ENCODE results near the gene IL17RA. TPM values are rescaled to one million over a fixed set of nuclear protein-coding genes. Genes with fewer than 3 reads are reported as not detected.

The IL17RA gene
- polyA plus RNA-seq, 1 donor (not counting 4 experiments of a cell fraction or from before 2014, with no cell fraction given), result 6.0 TPM

- FAIRE-seq, result no peak
- no peak overlapping the region for H3K4me2 ChIP-seq (ENCODE audit: control insufficient read depth, extremely low read depth, insufficient read depth, low read depth, low read length)
- no peaks in the 10 kb centered on the region for H3K9me3 ChIP-seq (ENCODE audit: control insufficient read depth, low read depth, low read length)
- dilution Hi-C loops (cut with MboI; ENCODE audit: extremely low pct_ligation_motif_present, low sequenced_read_pairs), result no loop called here
- H3K36me3 ChIP-seq (ENCODE audit: control insufficient read depth in 2 of 2, extremely low read depth in 1 of 2, insufficient read depth in 2 of 2, low read length in 2 of 2), result no peaks in the 10 kb centered on the region
- H3K27ac ChIP-seq (ENCODE audit: control insufficient read depth, insufficient read depth, low read length), result no peak overlapping the region
- H2AFZ ChIP-seq (ENCODE audit: control insufficient read depth, low read length), result no peak overlapping the region
- no peak overlapping the region for H3K9ac ChIP-seq (ENCODE audit: control insufficient read depth, extremely low read depth, insufficient read depth, low read length)
- H3K4me3 ChIP-seq (ENCODE audit: control insufficient read depth in 2 of 3, extremely low read depth in 1 of 3, insufficient read depth in 2 of 3, low read depth in 1 of 3, low read length in 3 of 3), result no peak overlapping the region
- H3K9me1 ChIP-seq (ENCODE audit: control insufficient read depth, extremely low read depth, insufficient read depth, low read length), result no peaks in the 10 kb centered on the region
- H3K27me3 ChIP-seq (ENCODE audit: control insufficient read depth, extremely low read depth, insufficient read depth, low read length), result peaks cover 26% of the 10 kb centered on the region
- no peaks in the 10 kb centered on the region for H4K20me1 ChIP-seq (ENCODE audit: control insufficient read depth, extremely low read depth, insufficient read depth, low read length)
- TF ChIP-seq CTCF (optimal IDR thresholded peaks at IDR 0.05 in 1 of 3, IDR thresholded peaks at IDR 0.05 in 1 of 3, conservative IDR thresholded peaks at IDR 0.05 in 1 of 3; ENCODE audit: extremely low read depth in 1 of 3, insufficient read depth in 2 of 3, low read length in 3 of 3) (no peak), EZH2 (IDR thresholded peaks at IDR 0.05; ENCODE audit: low read length) (no peak)
- no peaks in the 10 kb centered on the region for H3K79me2 ChIP-seq (ENCODE audit: control insufficient read depth, insufficient read depth, low read length)
- H3K4me1 ChIP-seq (ENCODE audit: control insufficient read depth, extremely low read depth, insufficient read depth, low read length), result no peaks in the 10 kb centered on the region
- no peak for DNase-seq (ENCODE audit: low read depth, low spot score)
Observed at GRCh38 chr22:17115236-17115635, 30.4 kb downstream of the IL17RA start.

DNA sequence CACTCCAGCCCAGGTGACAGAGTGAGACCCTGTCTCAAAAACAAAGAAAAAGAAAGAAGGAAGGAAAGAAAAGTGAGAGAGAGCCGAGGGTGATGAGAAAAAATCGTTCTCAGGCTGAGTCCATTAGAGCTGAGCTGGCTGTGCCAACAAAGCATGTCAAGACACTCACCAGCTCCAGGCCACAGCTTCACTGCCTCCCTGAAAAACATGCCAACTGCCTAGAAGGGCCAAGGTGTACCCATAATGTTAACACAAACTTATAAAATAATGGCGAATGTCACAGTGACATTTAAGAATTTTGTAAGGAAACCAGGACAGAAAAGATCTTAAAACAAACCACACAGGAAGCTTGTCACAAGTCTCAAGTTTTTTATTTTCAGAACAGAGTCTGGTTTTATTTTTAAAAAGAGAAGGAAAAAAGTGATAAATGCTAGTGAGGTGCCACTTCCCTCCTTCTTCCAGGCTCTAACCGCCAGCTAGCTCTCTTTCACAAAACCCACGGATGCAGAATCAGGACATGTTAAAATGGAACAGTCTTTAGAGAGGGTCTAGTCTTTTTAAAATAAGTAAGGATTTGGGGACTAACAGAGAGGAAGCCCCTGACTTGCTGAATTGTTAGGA, 31.3 kb downstream of the IL17RA start:
- Histone ChIP-seq H3K79me2 (ENCODE audit: control insufficient read depth, insufficient read depth, low read length) (no peaks in the 10 kb centered on the region), H3K36me3 (ENCODE audit: control insufficient read depth in 2 of 2, extremely low read depth in 1 of 2, insufficient read depth in 2 of 2, low read length in 2 of 2) (no peaks in the 10 kb centered on the region), H3K4me2 (ENCODE audit: control insufficient read depth, extremely low read depth, insufficient read depth, low read depth, low read length) (no peak overlapping the region), H3K9me3 (ENCODE audit: control insufficient read depth, low read depth, low read length) (no peaks in the 10 kb centered on the region), H3K27ac (ENCODE audit: control insufficient read depth, insufficient read depth, low read length) (no peak overlapping the region), H3K27me3 (ENCODE audit: control insufficient read depth, extremely low read depth, insufficient read depth, low read length) (peaks cover 32% of the 10 kb centered on the region), H3K4me3 (ENCODE audit: control insufficient read depth in 2 of 3, extremely low read depth in 1 of 3, insufficient read depth in 2 of 3, low read depth in 1 of 3, low read length in 3 of 3) (no peak overlapping the region), H3K9ac (ENCODE audit: control insufficient read depth, extremely low read depth, insufficient read depth, low read length) (no peak overlapping the region), H3K4me1 (ENCODE audit: control insufficient read depth, extremely low read depth, insufficient read depth, low read length) (no peaks in the 10 kb centered on the region), H2AFZ (ENCODE audit: control insufficient read depth, low read length) (no peak overlapping the region), H4K20me1 (ENCODE audit: control insufficient read depth, extremely low read depth, insufficient read depth, low read length) (no peaks in the 10 kb centered on the region), H3K9me1 (ENCODE audit: control insufficient read depth, extremely low read depth, insufficient read depth, low read length) (no peaks in the 10 kb centered on the region)
- FAIRE-seq (no peak), DNase-seq (ENCODE audit: low read depth, low spot score) (no peak)
- TF ChIP-seq EZH2 (IDR thresholded peaks at IDR 0.05; ENCODE audit: low read length) (no peak), CTCF (optimal IDR thresholded peaks at IDR 0.05 in 1 of 3, IDR thresholded peaks at IDR 0.05 in 1 of 3, conservative IDR thresholded peaks at IDR 0.05 in 1 of 3; ENCODE audit: extremely low read depth in 1 of 3, insufficient read depth in 2 of 3, low read length in 3 of 3) (no peak)
- dilution Hi-C loops (cut with MboI; ENCODE audit: extremely low pct_ligation_motif_present, low sequenced_read_pairs), result no loop called here

Data from keratinocyte (primary cell).